Body of pancreas (tissue), 4 donors: Measurements from ENCODE around the gene FBXL14. TPM values are rescaled to one million over a fixed set of nuclear protein-coding genes. Genes with fewer than 3 reads are reported as not detected.
"Not testable (repeated sequence)": the region's sequence is repeated elsewhere in the genome, so short reads cannot be mapped to it uniquely, and the experiment has no call there.

Experiments
- ATAC-seq: fragments of 150-250 bp; one replicate; pipeline ENCODE4 v1.9.1; 2016
- DNase-seq, 4 donors: peaks; one replicate each; pipeline ENCODE4 v3.0.0-alpha.2; 2019
- H3K27ac ChIP-seq, 4 donors: fragments of 200-600 bp; sonication (generic); 1 replicate in 3 of 4; 2 replicates in 1 of 4; pipeline versions ENCODE4 v1.5.1 to v1.6.1; 2016 to 2019; ENCODE audit warnings: mild to moderate bottlenecking in 1 of 4, mixed read lengths in 1 of 4, moderate library complexity in 1 of 4
- H3K27me3 ChIP-seq, 2 donors: fragments of 200-600 bp; sonication (generic); one replicate each; pipeline ENCODE4 v1.6.0; 2016; ENCODE audit warnings: mild to moderate bottlenecking in 1 of 2
- H3K36me3 ChIP-seq, 2 donors: fragments of 200-600 bp; sonication (generic); replicated peaks in 1 of 2; 2 replicates each; pipeline ENCODE4 v1.5.1; 2016; ENCODE audit warnings: low read depth in 2 of 2; ENCODE audit not compliant: insufficient read depth in 1 of 2
- H3K4me1 ChIP-seq: fragments of 200-600 bp; sonication (generic); one replicate; pipeline ENCODE4 v1.6.0; 2016
- H3K4me3 ChIP-seq, 2 donors: fragments of 200-600 bp; sonication (generic); 1 replicate in 1 of 2; 2 replicates in 1 of 2; pipeline ENCODE4 v1.5.1; 2016 to 2019
- H3K9me3 ChIP-seq, 3 donors: fragments of 200-600 bp; sonication (generic); 1 replicate in 2 of 3; 2 replicates in 1 of 3; pipeline ENCODE4 v1.5.1; 2016
- CTCF ChIP-seq, 7 experiments: fragments of 450-650 bp in 4 of 7; fragments of 200-600 bp in 3 of 7; sonication (generic) in 3 of 7; IDR thresholded peaks; one replicate each; pipeline ENCODE4 v1.5.1; 2016 to 2019; ENCODE audit warnings: antibody characterized with exemption in 7 of 7
- POLR2A ChIP-seq, 3 donors: fragments of 450-650 bp; IDR thresholded peaks; one replicate each; pipeline ENCODE4 v1.6.1; 2016; ENCODE audit warnings: antibody characterized with exemption in 3 of 3, mild to moderate bottlenecking in 2 of 3
- WGBS, 2 donors: methylation state at CpG; one replicate each; pipeline ENCODE4 v1.1.5; 2017; 5-methylcytosine and 5-hydroxymethylcytosine counted together
- intact Hi-C: fragments of 100-400 bp; cut with DNase I; formaldehyde crosslinking; loops from one replicate; pipeline ENCODE4 v1.15.1; 2023
- total RNA-seq, 2 donors: library from RNA; depleted of rRNA; stranded (reverse); fragments of >200 nt; gene quantifications; one replicate each; pipeline ENCODE4 v1.1.0, GENCODE V29; 2016

The FBXL14 gene
- total RNA-seq, 2 donors from 2014 or later, result 4.6 to 9.9 TPM

DNA sequence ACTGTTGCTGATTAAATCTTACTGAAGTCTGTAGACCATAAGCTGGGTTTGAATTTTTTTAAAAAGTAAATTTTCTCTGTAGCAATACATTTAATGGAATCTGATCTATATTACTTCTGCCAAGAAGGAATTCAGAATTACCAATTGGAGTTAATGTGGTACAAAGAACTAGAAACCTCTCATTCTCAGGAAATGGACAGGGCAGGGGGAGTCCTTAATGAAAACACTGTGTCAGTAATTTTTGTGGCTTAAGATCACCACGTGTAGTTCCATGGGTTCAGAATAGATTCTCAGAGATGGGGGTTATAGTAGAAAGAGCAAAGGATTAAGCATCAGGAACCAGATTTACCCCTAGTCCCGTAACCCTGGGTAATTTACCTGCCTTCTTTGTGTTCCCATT lies 30.3 kb downstream of the FBXL14 start:
- Histone ChIP-seq H3K4me3 (no peak overlapping the region), H3K36me3 (no peaks in the 10 kb centered on the region), H3K9me3 (no peaks in the 10 kb centered on the region), H3K27me3 (no peaks in the 10 kb centered on the region), H3K4me1 (no peaks in the 10 kb centered on the region), H3K27ac (no peak overlapping the region)
- TF ChIP-seq CTCF (IDR thresholded peaks at IDR 0.05) (no peak), POLR2A (IDR thresholded peaks at IDR 0.05) (no peak)
- DNase-seq (no peak), ATAC-seq (no peak)
- intact Hi-C loops, result no loop called here
- 67 to 93% methylated on average over 2 of the region's 2 CpGs for WGBS, 2 donors

GRCh38 chr12:1562813-1563407 lies 31.5 kb downstream of the FBXL14 start:
- Histone ChIP-seq H3K9me3 (no peaks in the 10 kb centered on the region), H3K27me3 (no peaks in the 10 kb centered on the region), H3K4me3 (no peak overlapping the region), H3K36me3 (no peaks in the 10 kb centered on the region), H3K4me1 (no peaks in the 10 kb centered on the region), H3K27ac (no peak overlapping the region)
- intact Hi-C loops, result no loop called here
- WGBS, 2 donors, result 72 to 79% methylated on average over 18 of the region's 18 CpGs
- TF ChIP-seq POLR2A (IDR thresholded peaks at IDR 0.05) (no peak), CTCF (IDR thresholded peaks at IDR 0.05) (no peak)
- DNase-seq (peak in 1 of 4 donors; percentile 15), ATAC-seq (no peak)

DNA sequence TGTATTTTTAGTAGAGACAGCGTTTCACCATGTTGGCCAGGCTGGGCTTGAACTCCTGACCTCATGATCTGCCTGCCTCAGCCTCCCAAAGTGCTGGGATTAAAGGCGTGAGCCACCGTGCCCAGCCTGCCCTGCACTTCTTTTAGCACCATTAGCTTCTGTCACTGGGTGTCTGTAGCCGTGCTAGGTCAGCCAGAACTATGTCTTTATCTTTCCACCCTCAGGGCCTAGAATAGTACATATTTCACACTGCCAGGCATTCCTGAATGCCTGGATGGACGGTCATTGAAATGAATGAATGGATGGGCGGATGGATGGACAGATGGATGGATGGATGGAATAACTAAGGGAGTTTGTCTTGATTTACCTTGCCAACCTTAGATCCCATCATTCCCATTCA lies 33.7 kb downstream of the FBXL14 start:
- no peak for TF ChIP-seq POLR2A (IDR thresholded peaks at IDR 0.05)
- TF ChIP-seq CTCF (IDR thresholded peaks at IDR 0.05), result no peak

DNA sequence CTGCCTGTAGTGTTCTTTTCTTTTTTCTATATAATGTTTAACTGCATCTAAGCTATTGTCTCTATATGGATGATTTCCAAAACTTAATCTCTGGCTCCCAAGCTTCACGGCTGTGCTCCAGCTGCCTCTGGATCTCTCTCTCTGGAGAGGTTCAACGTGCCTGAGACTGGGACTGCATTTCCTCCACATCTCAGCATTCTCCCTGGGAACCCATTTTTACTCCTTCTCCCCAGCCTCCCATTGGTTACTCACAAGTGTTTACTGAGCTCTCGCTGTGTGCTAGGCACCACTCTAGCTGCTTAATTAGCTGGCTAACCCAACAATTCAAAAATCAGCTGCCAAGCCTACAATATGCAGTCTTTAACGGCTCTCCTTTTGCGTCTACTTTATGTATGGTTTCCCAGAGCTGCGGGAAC lies 34.7 kb downstream of the FBXL14 start:
- WGBS, 2 donors, result 60 to 64% methylated on average over 6 of the region's 6 CpGs
- Histone ChIP-seq H3K36me3 (no peaks in the 10 kb centered on the region), H3K4me1 (no peaks in the 10 kb centered on the region), H3K9me3 (no peaks in the 10 kb centered on the region), H3K4me3 (no peak overlapping the region), H3K27me3 (no peaks in the 10 kb centered on the region), H3K27ac (no peak overlapping the region)
- DNase-seq (no peak), ATAC-seq (no peak)
- intact Hi-C loops, result no loop called here
- TF ChIP-seq POLR2A (IDR thresholded peaks at IDR 0.05), result no peak
- TF ChIP-seq CTCF (IDR thresholded peaks at IDR 0.05), result no peak

More for the DNA sequence above, 33.7 kb downstream of the FBXL14 start:
- Histone ChIP-seq H3K27ac (no peak overlapping the region), H3K9me3 (no peaks in the 10 kb centered on the region), H3K4me1 (no peaks in the 10 kb centered on the region), H3K4me3 (no peak overlapping the region), H3K36me3 (no peaks in the 10 kb centered on the region), H3K27me3 (no peaks in the 10 kb centered on the region)
- DNase-seq (no peak), ATAC-seq (no peak)
- 85 to 89% methylated on average over 5 to 6 of the region's 6 CpGs for WGBS, 2 donors
- intact Hi-C loops, result no loop called here

DNA sequence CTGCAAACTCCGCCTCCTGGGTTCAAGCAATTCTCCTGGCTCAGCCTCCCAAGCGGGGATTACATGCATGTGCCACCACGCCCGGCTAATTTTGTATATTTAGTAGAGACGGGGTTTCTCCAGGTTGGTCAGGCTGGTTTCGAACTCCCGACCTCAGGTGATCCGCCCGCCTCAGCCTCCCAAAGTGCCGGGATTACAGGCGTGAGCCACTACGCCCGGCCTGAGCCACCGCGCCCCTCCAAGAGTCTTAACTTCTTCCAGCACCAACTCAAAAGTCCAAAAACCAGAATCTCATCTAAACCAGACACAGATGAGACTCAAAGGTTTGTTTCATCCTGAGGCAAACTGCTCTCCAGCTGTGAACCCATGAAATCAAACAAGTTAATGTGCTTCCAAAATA lies 36.3 kb downstream of the FBXL14 start:
- H3K4me3 ChIP-seq, DNase-seq, H3K9me3 ChIP-seq, H3K27me3 ChIP-seq, H3K4me1 ChIP-seq, ATAC-seq, intact Hi-C loops, H3K36me3 ChIP-seq, H3K27ac ChIP-seq: not testable (repeated sequence)
- 90 to 91% methylated on average over 13 to 14 of the region's 15 CpGs for WGBS, 2 donors
